ENCODE measurements around the gene ATG16L1. TPM values are rescaled to one million over a fixed set of nuclear protein-coding genes. Genes with fewer than 3 reads are reported as not detected.
"Not testable (repeated sequence)": the region's sequence is repeated elsewhere in the genome, so short reads cannot be mapped to it uniquely, and the experiment has no call there.

ATG16L1 gene
- total RNA-seq, 6 experiments from 2014 or later, result 14.7 to 20.2 (median 17.9) TPM

DNA sequence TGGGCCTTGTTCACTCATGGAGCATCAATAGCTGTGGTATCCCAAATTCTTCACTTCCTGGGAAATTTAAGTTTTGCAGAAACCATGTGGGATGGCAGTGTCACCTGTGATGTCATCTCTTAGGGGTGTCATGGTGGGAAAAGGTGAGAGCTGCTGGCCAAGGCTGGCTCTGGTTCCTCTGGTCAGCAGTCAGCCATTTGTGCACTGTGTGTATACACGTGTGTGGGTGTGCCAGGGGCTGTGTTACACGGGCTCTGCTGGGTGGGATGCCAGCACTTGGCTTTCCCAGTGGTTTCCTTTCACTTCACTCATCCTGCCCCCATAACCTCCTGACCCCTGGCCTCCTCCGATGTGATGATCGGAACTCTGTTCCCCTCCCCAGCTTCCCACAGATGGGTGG is 77.4 kb downstream of the ATG16L1 start:
- 20% methylated on average over 1 of the region's 4 CpGs for WGBS (ENCODE audit: insufficient coverage, low coverage, low lambda C conversion rate, missing lambda C conversion rate)
- Histone ChIP-seq H3K36me3 (no peaks in the 10 kb centered on the region), H3K9me3 (no peaks in the 10 kb centered on the region), H3K27me3 (no peaks in the 10 kb centered on the region), H3K27ac (no peak overlapping the region), H3K4me1 (no peaks in the 10 kb centered on the region), H3K4me3 (no peak overlapping the region)
- DNase-seq (no peak), ATAC-seq (no peak)
- intact Hi-C loops (cut with DNase I), result no loop called here
- no peak for TF ChIP-seq POLR2A (IDR thresholded peaks at IDR 0.05)
- TF ChIP-seq, protein P1, sequence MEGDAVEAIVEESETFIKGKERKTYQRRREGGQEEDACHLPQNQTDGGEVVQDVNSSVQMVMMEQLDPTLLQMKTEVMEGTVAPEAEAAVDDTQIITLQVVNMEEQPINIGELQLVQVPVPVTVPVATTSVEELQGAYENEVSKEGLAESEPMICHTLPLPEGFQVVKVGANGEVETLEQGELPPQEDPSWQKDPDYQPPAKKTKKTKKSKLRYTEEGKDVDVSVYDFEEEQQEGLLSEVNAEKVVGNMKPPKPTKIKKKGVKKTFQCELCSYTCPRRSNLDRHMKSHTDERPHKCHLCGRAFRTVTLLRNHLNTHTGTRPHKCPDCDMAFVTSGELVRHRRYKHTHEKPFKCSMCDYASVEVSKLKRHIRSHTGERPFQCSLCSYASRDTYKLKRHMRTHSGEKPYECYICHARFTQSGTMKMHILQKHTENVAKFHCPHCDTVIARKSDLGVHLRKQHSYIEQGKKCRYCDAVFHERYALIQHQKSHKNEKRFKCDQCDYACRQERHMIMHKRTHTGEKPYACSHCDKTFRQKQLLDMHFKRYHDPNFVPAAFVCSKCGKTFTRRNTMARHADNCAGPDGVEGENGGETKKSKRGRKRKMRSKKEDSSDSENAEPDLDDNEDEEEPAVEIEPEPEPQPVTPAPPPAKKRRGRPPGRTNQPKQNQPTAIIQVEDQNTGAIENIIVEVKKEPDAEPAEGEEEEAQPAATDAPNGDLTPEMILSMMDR (IDR thresholded peaks at IDR 0.05), result no peak

DNA sequence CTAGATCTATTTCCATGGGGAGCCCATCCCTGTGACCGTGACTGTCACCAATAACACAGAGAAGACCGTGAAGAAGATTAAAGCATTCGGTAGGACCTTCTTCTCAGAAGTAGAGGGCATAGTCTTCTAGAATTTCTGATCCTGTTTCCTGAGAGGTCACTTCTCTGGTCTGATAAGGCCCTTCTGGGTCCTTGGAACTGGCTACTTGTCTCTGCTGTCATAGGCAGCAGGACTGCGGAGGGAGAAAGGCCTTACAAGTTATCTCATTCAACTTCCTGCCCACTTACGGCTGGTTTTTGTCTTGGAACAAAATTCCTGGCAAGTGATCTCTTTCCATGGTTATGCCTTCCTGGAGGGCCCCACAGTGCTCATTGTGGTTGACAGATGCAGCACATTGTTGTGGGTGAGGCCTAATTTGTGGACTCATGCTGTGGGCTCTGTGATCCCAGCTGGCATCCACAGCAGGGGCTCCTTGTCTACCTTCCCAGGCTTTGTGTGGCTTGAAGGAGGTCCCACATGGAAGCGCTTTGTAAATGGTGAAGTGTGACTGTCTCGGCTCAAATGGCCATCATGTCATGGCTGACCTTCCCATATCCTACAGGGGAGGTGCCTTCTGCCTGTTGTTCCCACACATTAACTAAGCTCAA is 78.1 kb downstream of the ATG16L1 start:
- Histone ChIP-seq H3K9me3 (no peaks in the 10 kb centered on the region), H3K36me3 (no peaks in the 10 kb centered on the region), H3K27ac (no peak overlapping the region), H3K27me3 (no peaks in the 10 kb centered on the region), H3K4me1 (no peaks in the 10 kb centered on the region), H3K4me3 (no peak overlapping the region)
- 70% methylated on average over 5 of the region's 7 CpGs for WGBS (ENCODE audit: insufficient coverage, low coverage, low lambda C conversion rate, missing lambda C conversion rate)
- ATAC-seq, result peak; percentile 35 to 53 (median 42)
- no peak for DNase-seq
- TF ChIP-seq, protein P1 (IDR thresholded peaks at IDR 0.05), result no peak
- TF ChIP-seq POLR2A (IDR thresholded peaks at IDR 0.05), result no peak
- intact Hi-C loops (cut with DNase I), result no loop called here

- Histone ChIP-seq H3K9me3 (no peaks in the 10 kb centered on the region), H3K27me3 (no peaks in the 10 kb centered on the region)
- peak; percentile 45 to 74 (median 66) for DNase-seq
Measured at GRCh38 chr2:233331536-233331935, 80.1 kb downstream of the ATG16L1 start.

DNA sequence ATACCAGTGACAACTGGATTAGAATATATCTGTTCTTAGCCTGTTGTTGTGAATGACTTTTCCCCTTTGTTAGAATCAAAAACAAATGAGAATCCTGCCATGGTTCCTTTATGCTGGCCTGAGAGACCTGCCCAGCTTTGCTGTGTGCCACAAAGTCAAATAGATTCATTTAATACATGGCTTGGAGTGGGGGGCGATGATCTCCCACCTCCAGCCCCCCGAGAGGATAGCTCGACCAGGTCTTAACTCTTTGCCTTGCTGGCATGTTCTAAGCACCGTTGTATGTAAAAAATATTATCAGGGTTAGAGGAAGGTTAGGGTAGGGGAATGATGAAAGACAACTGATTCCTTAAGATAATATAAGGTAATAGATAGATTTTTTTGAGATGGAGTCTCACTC is 80.7 kb downstream of the ATG16L1 start:
- ATAC-seq (no peak), DNase-seq (no peak)
- Histone ChIP-seq H3K4me1 (no peaks in the 10 kb centered on the region), H3K36me3 (no peaks in the 10 kb centered on the region), H3K27me3 (no peaks in the 10 kb centered on the region), H3K27ac (peak overlapping the region; percentile 36 to 65 (median 43)), H3K4me3 (no peak overlapping the region), H3K9me3 (no peaks in the 10 kb centered on the region)
- intact Hi-C loops (cut with DNase I), result no loop called here
- TF ChIP-seq POLR2A (IDR thresholded peaks at IDR 0.05), result no peak
- 74% methylated on average over 4 of the region's 4 CpGs for WGBS (ENCODE audit: insufficient coverage, low coverage, low lambda C conversion rate, missing lambda C conversion rate)

More at GRCh38 chr2:233331536-233331935, 80.1 kb downstream of the ATG16L1 start:
- Histone ChIP-seq H3K36me3 (no peaks in the 10 kb centered on the region), H3K4me3 (no peak overlapping the region), H3K27ac (peak overlapping the region in 2 of 3 donors; percentile 43 to 65), H3K4me1 (no peaks in the 10 kb centered on the region)
- WGBS (ENCODE audit: insufficient coverage, low coverage, low lambda C conversion rate, missing lambda C conversion rate), result 61% methylated on average over 9 of the region's 15 CpGs
- peak; percentile 71 to 83 (median 74) for ATAC-seq
- TF ChIP-seq POLR2A (IDR thresholded peaks at IDR 0.05), result no peak
- TF ChIP-seq, protein P1 (IDR thresholded peaks at IDR 0.05), result no peak
- intact Hi-C loops (cut with DNase I), result no loop called here

DNA sequence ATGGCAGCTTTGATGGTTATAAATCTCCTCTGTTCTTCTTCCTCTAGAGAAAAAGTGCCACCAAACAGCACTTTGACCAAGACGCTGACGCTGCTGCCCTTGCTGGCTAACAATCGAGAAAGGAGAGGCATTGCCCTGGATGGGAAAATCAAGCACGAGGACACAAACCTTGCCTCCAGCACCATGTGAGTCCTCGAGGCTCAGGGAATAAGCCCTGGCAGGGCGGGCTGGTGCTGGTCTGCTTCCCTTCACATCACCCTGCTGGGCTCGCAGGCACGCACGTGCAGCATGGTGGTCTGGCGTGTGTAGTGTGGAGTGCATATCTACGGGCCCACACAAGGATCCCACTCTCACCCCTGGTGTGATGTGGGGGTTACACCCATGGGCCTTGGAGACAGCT is 83.4 kb downstream of the ATG16L1 start:
- WGBS (ENCODE audit: insufficient coverage, low coverage, low lambda C conversion rate, missing lambda C conversion rate), result 89% methylated on average over 6 of the region's 11 CpGs
- no peak overlapping the region for H3K4me3 ChIP-seq
- DNase-seq (no peak), ATAC-seq (no peak)
- no peak for TF ChIP-seq POLR2A (IDR thresholded peaks at IDR 0.05)
- TF ChIP-seq, protein P1 (IDR thresholded peaks at IDR 0.05), result no peak
- no peaks in the 10 kb centered on the region for H3K27me3 ChIP-seq
- no peaks in the 10 kb centered on the region for H3K9me3 ChIP-seq
- intact Hi-C loops (cut with DNase I), result no loop called here
- no peaks in the 10 kb centered on the region for H3K36me3 ChIP-seq
- no peak overlapping the region for H3K27ac ChIP-seq
- no peaks in the 10 kb centered on the region for H3K4me1 ChIP-seq

DNA sequence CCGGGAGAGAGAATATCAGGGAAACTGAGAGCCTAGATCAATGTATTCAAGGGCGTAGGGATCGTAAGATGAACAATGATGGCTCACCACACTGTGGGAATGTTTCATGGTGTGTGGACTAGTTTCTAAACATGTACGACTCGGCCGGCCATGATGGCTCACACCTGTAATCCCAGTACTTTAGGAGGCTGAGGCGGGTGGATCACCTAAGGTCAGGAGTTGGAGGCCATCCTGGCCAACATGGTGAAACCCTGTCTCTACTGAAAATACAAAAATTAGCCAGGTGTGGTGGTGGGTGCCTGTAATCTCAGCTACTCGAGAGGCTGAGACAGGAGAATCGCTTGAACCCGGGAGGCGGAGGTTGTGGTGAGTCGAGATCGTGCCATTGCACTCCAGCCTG is 84.6 kb downstream of the ATG16L1 start:
- DNase-seq; H3K4me1 ChIP-seq; H3K9me3 ChIP-seq; H3K27me3 ChIP-seq; H3K27ac ChIP-seq; H3K36me3 ChIP-seq; H3K4me3 ChIP-seq; intact Hi-C loops (cut with DNase I); ATAC-seq: not testable (repeated sequence)
- 89% methylated on average over 8 of the region's 13 CpGs for WGBS (ENCODE audit: insufficient coverage, low coverage, low lambda C conversion rate, missing lambda C conversion rate)

Measured in right lobe of liver (tissue), 6 donors.